ENCODE data around the gene STRBP. TPM values are rescaled to one million over a fixed set of nuclear protein-coding genes. Genes with fewer than 3 reads are reported as not detected.

STRBP gene
- total and polyA plus RNA-seq, 2 donors from 2014 or later: 21.6 to 30.7 TPM

GRCh38 chr9:123111427-123112014 is 156.9 kb downstream of the STRBP start:
- FAIRE-seq (no peak), DNase-seq (no peak)
- H3K4me3 ChIP-seq (ENCODE audit: low read length in 3 of 3): no peak overlapping the region
- H3K27ac ChIP-seq (ENCODE audit: low read depth in 2 of 2, low read length in 2 of 2): no peak overlapping the region
- intact Hi-C loops (cut with DNase I): no loop called here
- peaks cover 3 to 21% (median 9%) of the 10 kb centered on the region in 3 donors for H3K36me3 ChIP-seq (ENCODE audit: control insufficient read depth in 2 of 3, insufficient read depth in 3 of 3, low read length in 3 of 3)
- no peaks in the 10 kb centered on the region for H3K9me3 ChIP-seq (ENCODE audit: control insufficient read depth in 2 of 3, insufficient read depth in 1 of 3, low read length in 3 of 3)
- H3K4me1 ChIP-seq (ENCODE audit: control insufficient read depth in 2 of 3, insufficient read depth in 2 of 3, low read depth in 1 of 3, low read length in 3 of 3): peaks cover 0 to 6% (median 3%) of the 10 kb centered on the region in 3 donors
- no peak overlapping the region for H3K9ac ChIP-seq (ENCODE audit: low read length in 3 of 3)
- no peaks in the 10 kb centered on the region for H3K27me3 ChIP-seq (ENCODE audit: control insufficient read depth, insufficient read depth, low read length)
- no peak for TF ChIP-seq CTCF (IDR thresholded peaks at IDR 0.05; ENCODE audit: borderline replicate concordance, extremely low read depth, insufficient read depth)

- Histone ChIP-seq H3K27me3 (ENCODE audit: control insufficient read depth, insufficient read depth, low read length) (no peaks in the 10 kb centered on the region), H3K9me3 (ENCODE audit: control insufficient read depth in 2 of 3, insufficient read depth in 1 of 3, low read length in 3 of 3) (no peaks in the 10 kb centered on the region), H3K36me3 (ENCODE audit: control insufficient read depth in 2 of 3, insufficient read depth in 3 of 3, low read length in 3 of 3) (peaks cover 2 to 24% (median 9%) of the 10 kb centered on the region in 3 donors), H3K27ac (ENCODE audit: low read depth in 2 of 2, low read length in 2 of 2) (peak overlapping the region in 1 of 2 donors; percentile 75), H3K4me1 (ENCODE audit: control insufficient read depth in 2 of 3, insufficient read depth in 2 of 3, low read depth in 1 of 3, low read length in 3 of 3) (peaks cover 0 to 6% (median 3%) of the 10 kb centered on the region in 3 donors), H3K9ac (ENCODE audit: low read length in 3 of 3) (no peak overlapping the region), H3K4me3 (ENCODE audit: low read length in 3 of 3) (no peak overlapping the region)
- TF ChIP-seq CTCF (IDR thresholded peaks at IDR 0.05; ENCODE audit: borderline replicate concordance, extremely low read depth, insufficient read depth): no peak
- intact Hi-C loops (cut with DNase I): no loop called here
- DNase-seq (peak in 1 of 5 donors; percentile 29), FAIRE-seq (no peak)
Measured at GRCh38 chr9:123109540-123110279, 158.7 kb downstream of the STRBP start.

- H3K36me3 ChIP-seq (ENCODE audit: control insufficient read depth in 2 of 3, insufficient read depth in 3 of 3, low read length in 3 of 3): peaks cover 2 to 30% (median 13%) of the 10 kb centered on the region in 3 donors
Measured at GRCh38 chr9:123108976-123109375, 159.4 kb downstream of the STRBP start.

More at GRCh38 chr9:123108976-123109375, 159.4 kb downstream of the STRBP start:
- Histone ChIP-seq H3K9ac (ENCODE audit: low read length in 3 of 3) (no peak overlapping the region), H3K4me1 (ENCODE audit: control insufficient read depth in 2 of 3, insufficient read depth in 2 of 3, low read depth in 1 of 3, low read length in 3 of 3) (peaks cover 0 to 6% (median 3%) of the 10 kb centered on the region in 3 donors), H3K4me3 (ENCODE audit: low read length in 3 of 3) (no peak overlapping the region), H3K27ac (ENCODE audit: low read depth in 2 of 2, low read length in 2 of 2) (peak overlapping the region in 1 of 2 donors; percentile 56), H3K9me3 (ENCODE audit: control insufficient read depth in 2 of 3, insufficient read depth in 1 of 3, low read length in 3 of 3) (no peaks in the 10 kb centered on the region), H3K27me3 (ENCODE audit: control insufficient read depth, insufficient read depth, low read length) (no peaks in the 10 kb centered on the region)
- intact Hi-C loops (cut with DNase I): no loop called here
- DNase-seq (no peak), FAIRE-seq (no peak)
- TF ChIP-seq CTCF (IDR thresholded peaks at IDR 0.05; ENCODE audit: borderline replicate concordance, extremely low read depth, insufficient read depth): no peak

Data from kidney (tissue), 14 donors.